GM18868 (cell line): Measurements from ENCODE around the gene ITGA3.

Experiments
- ATAC-seq: cut with Tn5 transposase; IDR thresholded peaks from one replicate; pipeline ENCODE4 v1.9.1; 2021; ENCODE audit warnings: mild to moderate bottlenecking, moderate library complexity; ENCODE audit not compliant: unreplicated experiment

The ITGA3 gene

GRCh38 chr17:50090971-50091917 is 35.3 kb downstream of the ITGA3 start:
- ATAC-seq = no peak

GRCh38 chr17:50091918-50092285 is 36.0 kb downstream of the ITGA3 start:
- ATAC-seq = no peak

GRCh38 chr17:50093246-50093645 is 37.3 kb downstream of the ITGA3 start:
- no peak for ATAC-seq

- ATAC-seq = no peak
Observed at GRCh38 chr17:50093807-50094206, 37.9 kb downstream of the ITGA3 start.

- ATAC-seq = peak; percentile 38
Observed at GRCh38 chr17:50094243-50094752, 38.4 kb downstream of the ITGA3 start.

- ATAC-seq = peak; percentile 87
Observed at GRCh38 chr17:50094753-50095619, 39.1 kb downstream of the ITGA3 start, which contains the start of gene PDK2. Gene PDK2, plus strand, starts transcription at chr17:50095351. Its CDS starts 85 bp downstream, at chr17:50095436.

GRCh38 chr17:50095626-50096037 is 39.7 kb downstream of the ITGA3 start:
- ATAC-seq = no peak

- ATAC-seq = no peak
Observed at GRCh38 chr17:50096092-50096491, 40.2 kb downstream of the ITGA3 start.

GRCh38 chr17:50096758-50097157 is 40.8 kb downstream of the ITGA3 start:
- ATAC-seq = no peak

- ATAC-seq = no peak
Observed at GRCh38 chr17:50097455-50097854, 41.5 kb downstream of the ITGA3 start.

- ATAC-seq = no peak
Observed at GRCh38 chr17:50097926-50098325, 42.0 kb downstream of the ITGA3 start.

GRCh38 chr17:50098583-50098982 is 42.7 kb downstream of the ITGA3 start:
- no peak for ATAC-seq

GRCh38 chr17:50099003-50099402 is 43.1 kb downstream of the ITGA3 start:
- ATAC-seq = no peak

GRCh38 chr17:50100480-50100883 is 44.6 kb downstream of the ITGA3 start:
- no peak for ATAC-seq

GRCh38 chr17:50100921-50101345 is 45.0 kb downstream of the ITGA3 start:
- no peak for ATAC-seq

GRCh38 chr17:50101346-50102163 is 45.6 kb downstream of the ITGA3 start:
- ATAC-seq = no peak

GRCh38 chr17:50102164-50102991 is 46.5 kb downstream of the ITGA3 start:
- no peak for ATAC-seq

- ATAC-seq = no peak
Observed at GRCh38 chr17:50103252-50103651, 47.3 kb downstream of the ITGA3 start.

GRCh38 chr17:50103941-50104340 is 48.0 kb downstream of the ITGA3 start:
- ATAC-seq = no peak

GRCh38 chr17:50105811-50106210 is 49.9 kb downstream of the ITGA3 start:
- ATAC-seq = no peak
